ENCODE data around the gene TMEM255B.

DNA sequence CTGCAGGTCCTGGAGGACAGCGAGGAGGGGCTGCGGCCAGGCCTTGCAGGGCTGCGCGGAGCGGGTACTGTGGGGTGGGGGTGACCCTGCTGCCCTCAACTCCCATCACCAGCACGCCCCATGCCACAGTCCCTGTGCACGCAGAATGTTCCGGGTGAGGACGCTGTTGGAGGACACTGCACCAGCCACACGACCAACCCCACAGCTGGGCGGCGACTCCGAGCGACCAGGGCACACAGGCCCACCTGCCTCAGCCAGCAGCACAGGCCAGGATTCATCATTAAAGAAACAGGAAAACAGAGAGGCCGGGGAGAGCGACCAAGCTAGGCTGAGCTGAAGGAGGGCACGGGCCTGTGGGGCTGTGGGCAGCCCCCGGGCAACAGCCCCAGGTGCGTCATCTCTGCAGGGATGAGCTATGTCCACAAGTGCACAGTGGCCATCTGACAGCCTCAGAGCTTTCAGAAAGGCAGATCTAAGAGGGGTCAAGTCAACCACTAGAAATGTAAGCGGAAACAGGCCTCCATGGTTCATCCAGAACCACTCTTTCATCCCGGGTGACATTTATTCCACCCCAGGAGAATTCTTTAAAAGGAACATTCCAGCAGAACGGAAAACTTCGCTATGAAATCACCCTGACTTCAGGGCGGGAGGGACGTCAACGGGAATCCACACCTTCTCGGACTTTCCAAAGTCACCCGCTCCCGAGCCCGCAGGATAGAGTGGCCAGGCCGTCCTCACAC, 103.3 kb downstream of the TMEM255B start:
- TF ChIP-seq POLR2A (IDR thresholded peaks at IDR 0.05; ENCODE audit: extremely low read depth, insufficient read length) (no peak), MYC (IDR thresholded peaks at IDR 0.05; ENCODE audit: low read depth, low read length) (no peak)
- TF ChIP-seq, protein P1, sequence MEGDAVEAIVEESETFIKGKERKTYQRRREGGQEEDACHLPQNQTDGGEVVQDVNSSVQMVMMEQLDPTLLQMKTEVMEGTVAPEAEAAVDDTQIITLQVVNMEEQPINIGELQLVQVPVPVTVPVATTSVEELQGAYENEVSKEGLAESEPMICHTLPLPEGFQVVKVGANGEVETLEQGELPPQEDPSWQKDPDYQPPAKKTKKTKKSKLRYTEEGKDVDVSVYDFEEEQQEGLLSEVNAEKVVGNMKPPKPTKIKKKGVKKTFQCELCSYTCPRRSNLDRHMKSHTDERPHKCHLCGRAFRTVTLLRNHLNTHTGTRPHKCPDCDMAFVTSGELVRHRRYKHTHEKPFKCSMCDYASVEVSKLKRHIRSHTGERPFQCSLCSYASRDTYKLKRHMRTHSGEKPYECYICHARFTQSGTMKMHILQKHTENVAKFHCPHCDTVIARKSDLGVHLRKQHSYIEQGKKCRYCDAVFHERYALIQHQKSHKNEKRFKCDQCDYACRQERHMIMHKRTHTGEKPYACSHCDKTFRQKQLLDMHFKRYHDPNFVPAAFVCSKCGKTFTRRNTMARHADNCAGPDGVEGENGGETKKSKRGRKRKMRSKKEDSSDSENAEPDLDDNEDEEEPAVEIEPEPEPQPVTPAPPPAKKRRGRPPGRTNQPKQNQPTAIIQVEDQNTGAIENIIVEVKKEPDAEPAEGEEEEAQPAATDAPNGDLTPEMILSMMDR (IDR thresholded peaks at IDR 0.05; ENCODE audit: low read depth, low read length): no peak
- TF ChIP-seq, protein P2, sequence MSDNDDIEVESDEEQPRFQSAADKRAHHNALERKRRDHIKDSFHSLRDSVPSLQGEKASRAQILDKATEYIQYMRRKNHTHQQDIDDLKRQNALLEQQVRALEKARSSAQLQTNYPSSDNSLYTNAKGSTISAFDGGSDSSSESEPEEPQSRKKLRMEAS (IDR thresholded peaks at IDR 0.05; ENCODE audit: low read depth, low read length): no peak

Measured in NB4 (cell line).